GM12878 (cell line): ENCODE measurements around the gene PSORS1C2. TPM values are rescaled to one million over a fixed set of nuclear protein-coding genes. Genes with fewer than 3 reads are reported as not detected.

Experiments used
- ATAC-seq: fragments of 200-7000 bp; cut with Tn5 transposase; 3 replicates; pipeline ENCODE4 v1.9.1; 2020; ENCODE audit warnings: mild to moderate bottlenecking, moderate library complexity
- BruUV-seq: library from RNA; stranded (reverse); fragments of 400-500 nt; replicated peaks from 2 replicates; lab custom pipeline; 2021; lab: Mats Ljungman, UMichigan
- CTCF ChIA-PET: fragments of 300-600 bp; sonication (Branson Sonifier 250); formaldehyde crosslinking; extraction: SDS; loops from one replicate; lab custom pipeline; 2021; ENCODE audit warnings: inconsistent platforms; lab: Yijun Ruan, JAX
- POLR2A ChIA-PET: fragments of 350-600 bp; formaldehyde crosslinking; extraction: SDS; loops from one replicate; lab custom pipeline; 2021; ENCODE audit warnings: inconsistent platforms; lab: Charles Lee
- RAD21 ChIA-PET: fragments of 300-600 bp; sonication (Branson Sonifier 250); formaldehyde crosslinking; loops from one replicate; lab custom pipeline; 2023; ENCODE audit warnings: antibody characterized with exemption; ENCODE audit not compliant: unreplicated experiment; lab: Charles Lee
- SMC1A ChIA-PET: fragments of 300-600 bp; sonication (Branson Sonifier 250); formaldehyde crosslinking; loops from one replicate; lab custom pipeline; 2023; ENCODE audit not compliant: unreplicated experiment, uncharacterized antibody; lab: Charles Lee
- DNase-seq: peaks from one replicate; pipeline ENCODE4 v3.0.0-alpha.2; 2011; ENCODE audit warnings: low read depth, low spot score
- FAIRE-seq: peaks from 3 replicates; lab custom pipeline; 2011; peaks lifted over from hg19 to GRCh38; lab: Jason Lieb, UNC
- H2AFZ ChIP-seq: 2 replicates; pipeline ENCODE4 v1.6.0; 2011; ENCODE audit warnings: low read depth, low read length, control low read depth; ENCODE audit not compliant: control insufficient read depth
- H3K27ac ChIP-seq: 2 replicates; pipeline ENCODE4 v1.5.1; 2011; ENCODE audit warnings: control low read depth; ENCODE audit not compliant: control insufficient read depth, insufficient read depth
- H3K27me3 ChIP-seq, 2 experiments: replicated peaks in 1 of 2; 2 replicates each; pipeline versions ENCODE4 v1.6.0 to v1.6.1; 2011; ENCODE audit warnings: low read length in 1 of 2; ENCODE audit not compliant: control insufficient read depth in 2 of 2, insufficient read depth in 2 of 2
- H3K36me3 ChIP-seq, 2 experiments: 2 replicates each; pipeline ENCODE4 v1.5.1; 2011; ENCODE audit warnings: low read length in 1 of 2; ENCODE audit not compliant: control insufficient read depth in 2 of 2, insufficient read depth in 2 of 2
- H3K4me1 ChIP-seq: 2 replicates; pipeline ENCODE4 v1.6.1; 2011; ENCODE audit warnings: mild to moderate bottlenecking, low read length, moderate library complexity, mixed read lengths; ENCODE audit not compliant: control insufficient read depth, insufficient read depth
- H3K4me2 ChIP-seq: 2 replicates; pipeline ENCODE4 v1.6.0; 2011; ENCODE audit warnings: control low read depth; ENCODE audit not compliant: control insufficient read depth, insufficient read depth
- H3K4me3 ChIP-seq: fragments of 200-600 bp; sonication (generic); 2 replicates; pipeline ENCODE4 v1.5.1; 2016
- H3K79me2 ChIP-seq: 2 replicates; pipeline ENCODE4 v1.6.0; 2011; ENCODE audit warnings: low read length; ENCODE audit not compliant: control insufficient read depth, insufficient read depth
- H3K9ac ChIP-seq: 2 replicates; pipeline ENCODE4 v1.8.0; 2011; ENCODE audit warnings: low read length, control low read depth, mixed read lengths; ENCODE audit not compliant: control insufficient read depth, insufficient read depth
- H3K9me3 ChIP-seq: replicated peaks from 3 replicates; pipeline ENCODE4 v1.5.1; 2011; ENCODE audit warnings: mild to moderate bottlenecking, low read length; ENCODE audit not compliant: control insufficient read depth, insufficient read depth
- H4K20me1 ChIP-seq: 2 replicates; pipeline ENCODE4 v1.6.0; 2011; ENCODE audit not compliant: control insufficient read depth, insufficient read depth
- EGR1 ChIP-seq, 2 experiments: IDR thresholded peaks; 1 replicate in 1 of 2; 2 replicates in 1 of 2; pipeline ENCODE4 v1.6.1; 2011 to 2012; ENCODE audit warnings: low read depth in 2 of 2, low read length in 2 of 2, borderline replicate concordance in 1 of 2, mild to moderate bottlenecking in 1 of 2, moderate library complexity in 1 of 2
- MEF2A ChIP-seq: IDR thresholded peaks from 2 replicates; pipeline ENCODE4 v1.6.1; 2011; ENCODE audit warnings: low read depth, mild to moderate bottlenecking, low read length, moderate library complexity; ENCODE audit not compliant: insufficient read depth
- NR2C1 ChIP-seq: fragments of 450-650 bp; IDR thresholded peaks from 2 replicates; pipeline ENCODE4 v1.6.1; 2017; ENCODE audit warnings: antibody characterized with exemption, mild to moderate bottlenecking, moderate library complexity
- YY1 ChIP-seq: IDR thresholded peaks from 2 replicates; pipeline ENCODE4 v1.6.1; 2011; ENCODE audit warnings: low read depth, mild to moderate bottlenecking, low read length
- WGBS: methylation state at CpG from one replicate; pipeline ENCODE4 v1.1.6; 2016; ENCODE audit warnings: low lambda C conversion rate; ENCODE audit not compliant: insufficient replicate concordance, insufficient coverage; ENCODE audit errors: missing lambda C conversion rate; 5-methylcytosine and 5-hydroxymethylcytosine counted together
- in situ Hi-C: fragments of 300-500 bp; cut with MboI; formaldehyde crosslinking; loops from 9 replicates; pipeline ENCODE4 v1.14.3; 2018; ENCODE audit warnings: mixed read lengths
- intact Hi-C: fragments of 100-400 bp; cut with micrococcal nuclease; formaldehyde crosslinking; loops from one replicate; pipeline ENCODE4 v1.14.2; 2022; ENCODE audit not compliant: unreplicated experiment
- polyA plus RNA-seq, 11 experiments: library from polyadenylated mRNA; depleted of rRNA in 4 of 11; unstranded in 6 of 11; stranded (reverse) in 5 of 11; fragments of >200 nt; fragmentation: Nextera tagmentation in 4 of 11; fragmentation: Illumina TruSeq in 1 of 11; extraction: Ambion mirVana in 4 of 11; extraction: Trizol in 1 of 11; gene quantifications; 1 replicate in 1 of 11; 2 replicates in 10 of 11; pipeline versions ENCODE4 v1.2.1 to v1.2.3, GENCODE V29; 2011 to 2016; ENCODE audit warnings: inconsistent platforms in 2 of 11, missing spikeins in 2 of 11, low read depth in 1 of 11
- total RNA-seq, 4 experiments: library from RNA; depleted of rRNA in 3 of 4; stranded (reverse); fragments of >200 nt in 3 of 4; fragmentation: Illumina TruSeq in 1 of 4; extraction: Trizol in 1 of 4; gene quantifications; 2 replicates each; pipeline versions ENCODE4 v1.2.1 to v1.2.3, GENCODE V29; 2013 to 2021
- TF ChIP-seq, protein P1 (sequence below): IDR thresholded peaks from 2 replicates; pipeline ENCODE4 v1.6.1; 2012; ENCODE audit warnings: improper control_type of control experiment, low read depth, low read length; ENCODE audit not compliant: insufficient replicate concordance
- TF ChIP-seq, protein P2 (sequence below): fragments of 450-650 bp; IDR thresholded peaks from 2 replicates; pipeline ENCODE4 v1.6.1; 2016; ENCODE audit warnings: mild to moderate bottlenecking

The PSORS1C2 gene
- total and polyA plus RNA-seq, 10 of the 15 experiments (the other 5 are each of a cell fraction or from before 2014, with no cell fraction given) = not detected

DNA sequence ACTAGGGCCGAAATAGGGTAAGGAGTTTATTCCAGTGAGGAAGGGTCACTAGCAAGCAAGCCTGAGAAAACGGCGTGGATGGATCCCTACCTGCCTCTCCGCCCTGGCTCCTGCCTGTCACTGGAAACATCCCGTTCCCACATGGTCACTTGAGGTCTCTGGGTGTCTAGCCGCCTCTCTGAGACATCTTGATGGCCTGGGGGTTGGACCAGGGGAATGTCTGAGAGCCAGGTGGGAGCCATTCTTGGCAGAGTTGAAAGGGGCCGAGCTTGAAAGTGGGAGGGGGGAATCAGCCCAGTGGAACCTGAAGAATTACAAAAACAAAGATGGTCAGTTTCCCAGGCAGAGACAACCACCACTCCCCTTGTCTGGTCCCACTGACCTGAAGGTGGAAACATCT lies 17.8 kb upstream of the PSORS1C2 start:
- CTCF ChIA-PET = interaction anchor here (1.1 to 1.6 kb wide), 2 partner anchors 19 to 21 kb away, joined by 3 to 7 read pairs; no protein-coding TSS in a partner anchor

More for the DNA sequence above, 17.8 kb upstream of the PSORS1C2 start:
- in situ Hi-C loops = no loop called here
- H3K4me3 ChIP-seq = no peak overlapping the region
- H3K79me2 ChIP-seq = peaks cover 32% of the 10 kb centered on the region
- SMC1A ChIA-PET = interaction anchor here (1.2 to 2.9 kb wide), 3 partner anchors 9 to 27 kb away, joined by 3 to 12 read pairs (median 3); no protein-coding TSS in a partner anchor
- FAIRE-seq = no peak
- no peaks in the 10 kb centered on the region for H3K27me3 ChIP-seq
- no peaks in the 10 kb centered on the region for H4K20me1 ChIP-seq
- no TSS peak for BruUV-seq
- no peak overlapping the region for H3K27ac ChIP-seq
- H3K9ac ChIP-seq = peak overlapping the region; percentile 5; the same call in 1 of the 2 replicates
- H3K4me2 ChIP-seq = no peak overlapping the region
- no peak for DNase-seq
- no peaks in the 10 kb centered on the region for H3K9me3 ChIP-seq
- TF ChIP-seq, protein P1, sequence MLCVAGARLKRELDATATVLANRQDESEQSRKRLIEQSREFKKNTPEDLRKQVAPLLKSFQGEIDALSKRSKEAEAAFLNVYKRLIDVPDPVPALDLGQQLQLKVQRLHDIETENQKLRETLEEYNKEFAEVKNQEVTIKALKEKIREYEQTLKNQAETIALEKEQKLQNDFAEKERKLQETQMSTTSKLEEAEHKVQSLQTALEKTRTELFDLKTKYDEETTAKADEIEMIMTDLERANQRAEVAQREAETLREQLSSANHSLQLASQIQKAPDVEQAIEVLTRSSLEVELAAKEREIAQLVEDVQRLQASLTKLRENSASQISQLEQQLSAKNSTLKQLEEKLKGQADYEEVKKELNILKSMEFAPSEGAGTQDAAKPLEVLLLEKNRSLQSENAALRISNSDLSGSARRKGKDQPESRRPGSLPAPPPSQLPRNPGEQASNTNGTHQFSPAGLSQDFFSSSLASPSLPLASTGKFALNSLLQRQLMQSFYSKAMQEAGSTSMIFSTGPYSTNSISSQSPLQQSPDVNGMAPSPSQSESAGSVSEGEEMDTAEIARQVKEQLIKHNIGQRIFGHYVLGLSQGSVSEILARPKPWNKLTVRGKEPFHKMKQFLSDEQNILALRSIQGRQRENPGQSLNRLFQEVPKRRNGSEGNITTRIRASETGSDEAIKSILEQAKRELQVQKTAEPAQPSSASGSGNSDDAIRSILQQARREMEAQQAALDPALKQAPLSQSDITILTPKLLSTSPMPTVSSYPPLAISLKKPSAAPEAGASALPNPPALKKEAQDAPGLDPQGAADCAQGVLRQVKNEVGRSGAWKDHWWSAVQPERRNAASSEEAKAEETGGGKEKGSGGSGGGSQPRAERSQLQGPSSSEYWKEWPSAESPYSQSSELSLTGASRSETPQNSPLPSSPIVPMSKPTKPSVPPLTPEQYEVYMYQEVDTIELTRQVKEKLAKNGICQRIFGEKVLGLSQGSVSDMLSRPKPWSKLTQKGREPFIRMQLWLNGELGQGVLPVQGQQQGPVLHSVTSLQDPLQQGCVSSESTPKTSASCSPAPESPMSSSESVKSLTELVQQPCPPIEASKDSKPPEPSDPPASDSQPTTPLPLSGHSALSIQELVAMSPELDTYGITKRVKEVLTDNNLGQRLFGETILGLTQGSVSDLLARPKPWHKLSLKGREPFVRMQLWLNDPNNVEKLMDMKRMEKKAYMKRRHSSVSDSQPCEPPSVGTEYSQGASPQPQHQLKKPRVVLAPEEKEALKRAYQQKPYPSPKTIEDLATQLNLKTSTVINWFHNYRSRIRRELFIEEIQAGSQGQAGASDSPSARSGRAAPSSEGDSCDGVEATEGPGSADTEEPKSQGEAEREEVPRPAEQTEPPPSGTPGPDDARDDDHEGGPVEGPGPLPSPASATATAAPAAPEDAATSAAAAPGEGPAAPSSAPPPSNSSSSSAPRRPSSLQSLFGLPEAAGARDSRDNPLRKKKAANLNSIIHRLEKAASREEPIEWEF = no peak
- TF ChIP-seq EGR1 (IDR thresholded peaks at IDR 0.05; ENCODE audit: borderline replicate concordance in 1 of 2, low read depth in 2 of 2, low read length in 2 of 2) (no peak), MEF2A (no peak), NR2C1 (no peak), YY1 (no peak)
- TF ChIP-seq, protein P2, sequence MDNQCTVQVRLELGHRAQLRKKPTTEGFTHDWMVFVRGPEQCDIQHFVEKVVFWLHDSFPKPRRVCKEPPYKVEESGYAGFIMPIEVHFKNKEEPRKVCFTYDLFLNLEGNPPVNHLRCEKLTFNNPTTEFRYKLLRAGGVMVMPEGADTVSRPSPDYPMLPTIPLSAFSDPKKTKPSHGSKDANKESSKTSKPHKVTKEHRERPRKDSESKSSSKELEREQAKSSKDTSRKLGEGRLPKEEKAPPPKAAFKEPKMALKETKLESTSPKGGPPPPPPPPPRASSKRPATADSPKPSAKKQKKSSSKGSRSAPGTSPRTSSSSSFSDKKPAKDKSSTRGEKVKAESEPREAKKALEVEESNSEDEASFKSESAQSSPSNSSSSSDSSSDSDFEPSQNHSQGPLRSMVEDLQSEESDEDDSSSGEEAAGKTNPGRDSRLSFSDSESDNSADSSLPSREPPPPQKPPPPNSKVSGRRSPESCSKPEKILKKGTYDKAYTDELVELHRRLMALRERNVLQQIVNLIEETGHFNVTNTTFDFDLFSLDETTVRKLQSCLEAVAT = no peak
- TF ChIP-seq, all 136 proteins: peak for 0
- no peaks in the 10 kb centered on the region; the same call in 1 of the 2 replicates for H3K4me1 ChIP-seq
- WGBS = 95% methylated on average over 7 of the region's 7 CpGs
- H2AFZ ChIP-seq = no peak overlapping the region
- intact Hi-C loops = no loop called here
- POLR2A ChIA-PET = interaction anchor here (1.3 to 1.8 kb wide), 2 partner anchors 9 to 26 kb away, joined by 5 read pairs; no protein-coding TSS in a partner anchor
- peaks cover 0 to 3% of the 10 kb centered on the region in 2 experiments; a peak in 3 of 4 replicates for H3K36me3 ChIP-seq
- RAD21 ChIA-PET = interaction anchor here (1.1 kb wide), 1 partner anchor 19 kb away, joined by 4 read pairs; no protein-coding TSS in a partner anchor
- no peak for ATAC-seq
